Neural cell (in vitro differentiated cells): ENCODE data around the gene SNX14. TPM values are rescaled to one million over a fixed set of nuclear protein-coding genes. Genes with fewer than 3 reads are reported as not detected.
"Not testable (repeated sequence)": the region's sequence is repeated elsewhere in the genome, so short reads cannot be mapped to it uniquely, and the experiment has no call there.

Source experiments
- H2AFZ ChIP-seq: fragments of 200-600, 300-800 bp; sonication (generic), shearing (Covaris generic); 2 replicates; pipeline ENCODE4 v1.6.0; 2014; ENCODE audit warnings: low read depth, mild to moderate bottlenecking, antibody characterized with exemption, low read length, moderate library complexity
- H3F3A ChIP-seq: fragments of 200-600 bp; shearing (Covaris generic); 2 replicates; pipeline ENCODE4 v1.6.1; 2016; ENCODE audit warnings: mild to moderate bottlenecking, moderate library complexity, mixed read lengths, antibody characterized with exemption, low read length; ENCODE audit not compliant: insufficient read depth, poor library complexity, severe bottlenecking
- H3K27ac ChIP-seq: fragments of 200-600, 300-800 bp; sonication (generic), shearing (Covaris generic); 2 replicates; pipeline ENCODE4 v1.5.1; 2014; ENCODE audit warnings: mild to moderate bottlenecking, low read length, moderate library complexity
- H3K27me3 ChIP-seq: fragments of 300-800, 200-600 bp; sonication (generic), shearing (Covaris generic); 2 replicates; pipeline ENCODE4 v1.6.0; 2014; ENCODE audit warnings: mild to moderate bottlenecking, low read depth, low read length, moderate library complexity; ENCODE audit not compliant: insufficient read depth
- H3K36me3 ChIP-seq: fragments of 300-800, 200-600 bp; sonication (generic), shearing (Covaris generic); 2 replicates; pipeline ENCODE4 v1.5.1; 2014; ENCODE audit warnings: mild to moderate bottlenecking, antibody characterized with exemption, low read length, moderate library complexity; ENCODE audit not compliant: insufficient read depth
- H3K4me2 ChIP-seq: fragments of 300-800, 200-600 bp; sonication (generic), shearing (Covaris generic); 2 replicates; pipeline ENCODE4 v1.6.0; 2014; ENCODE audit warnings: mild to moderate bottlenecking, low read length
- H3K4me3 ChIP-seq: fragments of 300-800, 200-600 bp; sonication (generic), shearing (Covaris generic); 2 replicates; pipeline ENCODE4 v1.5.1; 2014; ENCODE audit warnings: mild to moderate bottlenecking, low read length, moderate library complexity
- H3K79me2 ChIP-seq: fragments of 200-600 bp; shearing (Covaris generic); replicated peaks from 2 replicates; pipeline ENCODE4 v1.6.0; 2014; ENCODE audit warnings: mild to moderate bottlenecking, low read length, moderate library complexity; ENCODE audit not compliant: insufficient read depth
- H3K9ac ChIP-seq: fragments of 300-800, 200-600 bp; sonication (generic), shearing (Covaris generic); 2 replicates; pipeline ENCODE4 v1.6.1; 2016; ENCODE audit warnings: mild to moderate bottlenecking, low read length, mixed read lengths
- H3K9me2 ChIP-seq: fragments of 200-600 bp; shearing (Covaris generic); 2 replicates; pipeline ENCODE4 v1.6.1; 2016; ENCODE audit warnings: mild to moderate bottlenecking, low read length, mixed read lengths; ENCODE audit not compliant: insufficient read depth
- H3K9me3 ChIP-seq: fragments of 200-600, 300-800 bp; sonication (generic), shearing (Covaris generic); 2 replicates; pipeline ENCODE4 v1.6.1; 2016; ENCODE audit warnings: mild to moderate bottlenecking, mixed run types, low read length, moderate library complexity, mixed read lengths
- H4K20me1 ChIP-seq: fragments of 200-600 bp; shearing (Covaris generic); 2 replicates; pipeline ENCODE4 v1.6.1; 2016; ENCODE audit warnings: mild to moderate bottlenecking, mixed run types; ENCODE audit not compliant: insufficient read depth
- CTCF ChIP-seq: fragments of 450-650 bp; IDR thresholded peaks from 2 replicates; pipeline ENCODE4 v1.5.1; 2014; ENCODE audit warnings: antibody characterized with exemption, mild to moderate bottlenecking, moderate library complexity; ENCODE audit not compliant: poor library complexity, severe bottlenecking
- EP300 ChIP-seq: fragments of 450-650 bp; conservative IDR thresholded peaks from 2 replicates; pipeline ENCODE4 v1.6.1; 2014; ENCODE audit warnings: antibody characterized with exemption, mild to moderate bottlenecking, moderate library complexity; ENCODE audit not compliant: poor library complexity, severe bottlenecking
- EZH2 ChIP-seq: fragments of 200-600, 300-800 bp; shearing (Covaris generic), sonication (generic); IDR thresholded peaks from 2 replicates; pipeline ENCODE4 v1.6.1; 2014; ENCODE audit warnings: antibody characterized with exemption, low read length, borderline replicate concordance, mild to moderate bottlenecking; ENCODE audit not compliant: insufficient read depth, poor library complexity, severe bottlenecking
- MXI1 ChIP-seq: fragments of 450-650 bp; conservative IDR thresholded peaks from 2 replicates; pipeline ENCODE4 v1.6.1; 2014; ENCODE audit warnings: antibody characterized with exemption, mild to moderate bottlenecking; ENCODE audit not compliant: poor library complexity, severe bottlenecking
- POLR2AphosphoS5 ChIP-seq: IDR thresholded peaks from 2 replicates; pipeline ENCODE4 v1.6.1; 2012
- RAD21 ChIP-seq: fragments of 450-650 bp; conservative IDR thresholded peaks from 2 replicates; pipeline ENCODE4 v1.6.1; 2014; ENCODE audit warnings: antibody characterized with exemption, mild to moderate bottlenecking, moderate library complexity
- REST ChIP-seq: IDR thresholded peaks from 2 replicates; pipeline ENCODE4 v1.6.1; 2012; ENCODE audit warnings: borderline replicate concordance
- SMC3 ChIP-seq: fragments of 450-650 bp; conservative IDR thresholded peaks from 2 replicates; pipeline ENCODE4 v1.6.1; 2014; ENCODE audit warnings: antibody characterized with exemption, mild to moderate bottlenecking, moderate library complexity; ENCODE audit not compliant: poor library complexity
- TAF1 ChIP-seq: IDR thresholded peaks from 2 replicates; pipeline ENCODE4 v1.6.1; 2012; ENCODE audit warnings: low read depth
- polyA plus RNA-seq: library from polyadenylated mRNA; depleted of rRNA; stranded (reverse); fragments of >200 nt; gene quantifications from 2 replicates; pipeline ENCODE4 v1.2.3, GENCODE V29; 2014

The SNX14 gene
- polyA plus RNA-seq, 1 donor from 2014 or later: 112 TPM

- no peak overlapping the region for H2AFZ ChIP-seq
- H3K9ac ChIP-seq: no peak overlapping the region
- no peaks in the 10 kb centered on the region for H3K36me3 ChIP-seq
- H3K9me3 ChIP-seq: no peaks in the 10 kb centered on the region
- no peaks in the 10 kb centered on the region for H3K9me2 ChIP-seq
- H4K20me1 ChIP-seq: no peaks in the 10 kb centered on the region
- H3K4me2 ChIP-seq: no peak overlapping the region
- peaks cover 44% of the 10 kb centered on the region for H3K79me2 ChIP-seq
- TF ChIP-seq EP300: no peak
- TF ChIP-seq MXI1: no peak
- TF ChIP-seq SMC3: no peak
- no peak for TF ChIP-seq TAF1
- H3K27ac ChIP-seq: no peak overlapping the region
- no peaks in the 10 kb centered on the region for H3K27me3 ChIP-seq
- peak overlapping the region; percentile 83 for H3K4me3 ChIP-seq
- H3F3A ChIP-seq: peaks cover 8% of the 10 kb centered on the region
Measured at GRCh38 chr6:85591207-85591606, 2.5 kb downstream of the SNX14 start.

- Histone ChIP-seq H4K20me1 (no peaks in the 10 kb centered on the region), H3K9me3 (peaks cover 6% of the 10 kb centered on the region), H3K4me2 (no peak overlapping the region), H3K36me3 (no peaks in the 10 kb centered on the region), H3K27me3 (no peaks in the 10 kb centered on the region), H3K4me3 (no peak overlapping the region), H3K27ac (no peak overlapping the region), H3F3A (no peaks in the 10 kb centered on the region), H3K79me2 (peaks cover 32% of the 10 kb centered on the region), H3K9ac (no peak overlapping the region), H3K9me2 (no peaks in the 10 kb centered on the region), H2AFZ (no peak overlapping the region)
- TF ChIP-seq POLR2AphosphoS5 (no peak), EZH2 (no peak), SMC3 (no peak)
Measured at GRCh38 chr6:85585741-85586140, 7.9 kb downstream of the SNX14 start.

- H3K4me2 ChIP-seq, H3K9me2 ChIP-seq, H2AFZ ChIP-seq, H4K20me1 ChIP-seq, H3F3A ChIP-seq, H3K4me3 ChIP-seq, H3K27ac ChIP-seq, H3K9me3 ChIP-seq, H3K36me3 ChIP-seq, H3K9ac ChIP-seq, H3K27me3 ChIP-seq: not testable (repeated sequence)
- H3K79me2 ChIP-seq: peaks cover 18% of the 10 kb centered on the region
Measured at GRCh38 chr6:85582832-85583231, 10.8 kb downstream of the SNX14 start.

GRCh38 chr6:85581572-85581971 lies 12.1 kb downstream of the SNX14 start:
- H3K4me2 ChIP-seq: no peak overlapping the region
- no peak overlapping the region for H3K27ac ChIP-seq
- peaks cover 6% of the 10 kb centered on the region for H3K9me3 ChIP-seq
- peaks cover 13% of the 10 kb centered on the region for H3K79me2 ChIP-seq
- H4K20me1 ChIP-seq: no peaks in the 10 kb centered on the region
- H3F3A ChIP-seq: no peaks in the 10 kb centered on the region
- H3K9me2 ChIP-seq: no peaks in the 10 kb centered on the region
- no peak overlapping the region for H3K4me3 ChIP-seq
- H3K36me3 ChIP-seq: no peaks in the 10 kb centered on the region
- no peak for TF ChIP-seq CTCF
- TF ChIP-seq EZH2: no peak
- TF ChIP-seq TAF1: no peak
- no peak for TF ChIP-seq SMC3
- TF ChIP-seq POLR2AphosphoS5: no peak
- no peak for TF ChIP-seq REST
- TF ChIP-seq MXI1: no peak
- no peak for TF ChIP-seq RAD21
- no peak for TF ChIP-seq EP300
- no peaks in the 10 kb centered on the region for H3K27me3 ChIP-seq
- H3K9ac ChIP-seq: no peak overlapping the region
- H2AFZ ChIP-seq: no peak overlapping the region
